Endothelial cell of umbilical vein (primary cell): Measurements from ENCODE around the gene UBR3.

Source experiments
- POLR2A ChIP-seq: IDR thresholded peaks from 2 replicates; pipeline ENCODE4 v1.6.1; 2012; ENCODE audit warnings: low read depth, mild to moderate bottlenecking, control low read depth, low read length
- TF ChIP-seq, protein P1 (sequence below), 2 donors: IDR thresholded peaks; 1 replicate in 1 of 2; 2 replicates in 1 of 2; pipeline ENCODE4 v1.5.1; 2011; ENCODE audit warnings: low read length in 2 of 2, mild to moderate bottlenecking in 2 of 2, moderate library complexity in 2 of 2, control low read depth in 1 of 2, inconsistent platforms in 1 of 2, low read depth in 1 of 2; ENCODE audit not compliant: insufficient read depth in 1 of 2; ENCODE audit errors: extremely low read depth in 1 of 2

DNA sequence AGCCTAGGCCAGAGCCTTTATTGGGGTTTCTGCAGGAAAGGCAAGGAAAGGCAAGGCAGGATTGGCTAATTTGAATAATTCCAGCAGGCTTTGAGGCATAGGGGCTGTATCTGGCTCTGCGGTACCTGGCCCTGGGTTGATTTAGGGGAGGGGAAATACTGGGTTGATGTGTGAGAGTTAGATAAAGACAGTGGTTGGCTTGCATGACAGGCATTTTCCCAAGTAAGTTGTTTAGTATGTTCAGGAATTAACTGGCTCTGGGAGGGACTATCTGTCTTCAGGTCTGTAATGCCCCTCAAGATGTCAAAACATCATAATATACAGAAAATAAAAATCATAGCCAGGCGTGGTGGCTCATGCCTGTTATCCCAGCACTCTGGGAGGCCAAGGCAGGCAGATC is 98.7 kb downstream of the UBR3 start:
- TF ChIP-seq, protein P1, sequence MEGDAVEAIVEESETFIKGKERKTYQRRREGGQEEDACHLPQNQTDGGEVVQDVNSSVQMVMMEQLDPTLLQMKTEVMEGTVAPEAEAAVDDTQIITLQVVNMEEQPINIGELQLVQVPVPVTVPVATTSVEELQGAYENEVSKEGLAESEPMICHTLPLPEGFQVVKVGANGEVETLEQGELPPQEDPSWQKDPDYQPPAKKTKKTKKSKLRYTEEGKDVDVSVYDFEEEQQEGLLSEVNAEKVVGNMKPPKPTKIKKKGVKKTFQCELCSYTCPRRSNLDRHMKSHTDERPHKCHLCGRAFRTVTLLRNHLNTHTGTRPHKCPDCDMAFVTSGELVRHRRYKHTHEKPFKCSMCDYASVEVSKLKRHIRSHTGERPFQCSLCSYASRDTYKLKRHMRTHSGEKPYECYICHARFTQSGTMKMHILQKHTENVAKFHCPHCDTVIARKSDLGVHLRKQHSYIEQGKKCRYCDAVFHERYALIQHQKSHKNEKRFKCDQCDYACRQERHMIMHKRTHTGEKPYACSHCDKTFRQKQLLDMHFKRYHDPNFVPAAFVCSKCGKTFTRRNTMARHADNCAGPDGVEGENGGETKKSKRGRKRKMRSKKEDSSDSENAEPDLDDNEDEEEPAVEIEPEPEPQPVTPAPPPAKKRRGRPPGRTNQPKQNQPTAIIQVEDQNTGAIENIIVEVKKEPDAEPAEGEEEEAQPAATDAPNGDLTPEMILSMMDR (IDR thresholded peaks at IDR 0.05; ENCODE audit: extremely low read depth in 1 of 2, insufficient read depth in 1 of 2, low read depth in 1 of 2, low read length in 2 of 2): no peak
- TF ChIP-seq POLR2A: no peak
